Lung (tissue), 12 donors: ENCODE measurements around the gene BAG2. TPM values are rescaled to one million over a fixed set of nuclear protein-coding genes. Genes with fewer than 3 reads are reported as not detected.

Experiments
- ATAC-seq: fragments of 200-7000 bp; cut with Tn5 transposase; one replicate; pipeline ENCODE4 v1.9.1; 2020; ENCODE audit warnings: moderate number of reproducible peaks; ENCODE audit not compliant: insufficient read depth, low FRiP score
- DNase-seq, 3 donors: peaks; one replicate each; pipeline ENCODE4 v3.0.0-alpha.2; 2013 to 2017
- H3K27ac ChIP-seq, 2 donors: one replicate each; pipeline ENCODE4 v1.5.1; 2013; ENCODE audit warnings: mild to moderate bottlenecking in 2 of 2, moderate library complexity in 2 of 2, control low read depth in 1 of 2, inconsistent platforms in 1 of 2, low read depth in 1 of 2, low read length in 1 of 2
- H3K27me3 ChIP-seq, 3 donors: one replicate each; pipeline ENCODE4 v1.5.1; 2013; ENCODE audit warnings: low read length in 2 of 3; ENCODE audit not compliant: control insufficient read depth in 3 of 3, insufficient read depth in 3 of 3
- H3K36me3 ChIP-seq, 4 donors: one replicate each; pipeline ENCODE4 v1.5.1; 2013; ENCODE audit warnings: low read length in 4 of 4, mild to moderate bottlenecking in 1 of 4, moderate library complexity in 1 of 4; ENCODE audit not compliant: control insufficient read depth in 4 of 4, insufficient read depth in 4 of 4
- H3K4me1 ChIP-seq, 5 donors: one replicate each; pipeline ENCODE4 v1.5.1; 2013; ENCODE audit warnings: low read length in 5 of 5, mild to moderate bottlenecking in 2 of 5, moderate library complexity in 1 of 5; ENCODE audit not compliant: control insufficient read depth in 5 of 5, insufficient read depth in 5 of 5
- H3K4me3 ChIP-seq: one replicate; pipeline ENCODE4 v1.5.1; 2013; ENCODE audit warnings: mild to moderate bottlenecking, control low read depth, moderate library complexity
- H3K9ac ChIP-seq, 2 donors: one replicate each; pipeline ENCODE4 v1.5.1; 2013; ENCODE audit warnings: low read length in 2 of 2, control low read depth in 1 of 2; ENCODE audit not compliant: insufficient read depth in 1 of 2
- H3K9me3 ChIP-seq, 4 donors: one replicate each; pipeline ENCODE4 v1.5.1; 2013; ENCODE audit warnings: low read length in 3 of 4, mild to moderate bottlenecking in 1 of 4, moderate library complexity in 1 of 4; ENCODE audit not compliant: control insufficient read depth in 4 of 4, insufficient read depth in 3 of 4
- WGBS, 2 donors: extraction: QIAGEN DNeasy Blood & Tissue Kit; methylation state at CpG; one replicate each; pipeline ENCODE4 v1.1.7; 2013; 5-methylcytosine and 5-hydroxymethylcytosine counted together
- polyA plus RNA-seq, 2 donors: library from polyadenylated mRNA; stranded (reverse); fragments of 200-250 nt; gene quantifications; one replicate each; pipeline ENCODE4 v1.2.1, GENCODE V29; 2013
- total RNA-seq, 2 donors: library from RNA; depleted of rRNA in 1 of 2; stranded (reverse); fragments of >200 nt in 1 of 2; gene quantifications; one replicate each; pipeline ENCODE4 v1.2.1, GENCODE V29; 2014 to 2021
- TF ChIP-seq, protein P1 (sequence below): IDR thresholded peaks from 2 replicates; pipeline ENCODE4 v1.5.1; 2012; ENCODE audit warnings: mild to moderate bottlenecking; ENCODE audit errors: control extremely low read depth, extremely low read depth
- donor health status: control.
- donor health status: control.
- donor health status: Bipolar disorder and iron deficiency.
- donor health status: healthy.
- donor health status: DM: yes; HTN: yes; CAD: no.

The BAG2 gene
- total and polyA plus RNA-seq, 4 donors: 2.4 to 8.0 (median 4.7) TPM

GRCh38 chr6:57138026-57138425, 34.1 kb upstream of the BAG2 start:
- ATAC-seq (no peak), DNase-seq (no peak)
- 93 to 94% methylated on average over 11 of the region's 11 CpGs for WGBS, 2 donors
- H3K4me3 ChIP-seq: no peak overlapping the region
- H3K36me3 ChIP-seq: peaks cover 3 to 20% (median 14%) of the 10 kb centered on the region in 4 donors
- no peak overlapping the region for H3K27ac ChIP-seq
- H3K9me3 ChIP-seq: no peaks in the 10 kb centered on the region
- TF ChIP-seq, protein P1, sequence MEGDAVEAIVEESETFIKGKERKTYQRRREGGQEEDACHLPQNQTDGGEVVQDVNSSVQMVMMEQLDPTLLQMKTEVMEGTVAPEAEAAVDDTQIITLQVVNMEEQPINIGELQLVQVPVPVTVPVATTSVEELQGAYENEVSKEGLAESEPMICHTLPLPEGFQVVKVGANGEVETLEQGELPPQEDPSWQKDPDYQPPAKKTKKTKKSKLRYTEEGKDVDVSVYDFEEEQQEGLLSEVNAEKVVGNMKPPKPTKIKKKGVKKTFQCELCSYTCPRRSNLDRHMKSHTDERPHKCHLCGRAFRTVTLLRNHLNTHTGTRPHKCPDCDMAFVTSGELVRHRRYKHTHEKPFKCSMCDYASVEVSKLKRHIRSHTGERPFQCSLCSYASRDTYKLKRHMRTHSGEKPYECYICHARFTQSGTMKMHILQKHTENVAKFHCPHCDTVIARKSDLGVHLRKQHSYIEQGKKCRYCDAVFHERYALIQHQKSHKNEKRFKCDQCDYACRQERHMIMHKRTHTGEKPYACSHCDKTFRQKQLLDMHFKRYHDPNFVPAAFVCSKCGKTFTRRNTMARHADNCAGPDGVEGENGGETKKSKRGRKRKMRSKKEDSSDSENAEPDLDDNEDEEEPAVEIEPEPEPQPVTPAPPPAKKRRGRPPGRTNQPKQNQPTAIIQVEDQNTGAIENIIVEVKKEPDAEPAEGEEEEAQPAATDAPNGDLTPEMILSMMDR: no peak
- H3K27me3 ChIP-seq: no peaks in the 10 kb centered on the region
- no peak overlapping the region for H3K9ac ChIP-seq
- no peaks in the 10 kb centered on the region for H3K4me1 ChIP-seq

- no peak for DNase-seq
- H3K9ac ChIP-seq: no peak overlapping the region
- TF ChIP-seq, protein P1: no peak
- ATAC-seq: no peak
- WGBS, 2 donors: 94 to 97% methylated on average over 4 of the region's 4 CpGs
- H3K27ac ChIP-seq: no peak overlapping the region
- no peak overlapping the region for H3K4me3 ChIP-seq
- H3K36me3 ChIP-seq: peaks cover 0 to 18% (median 11%) of the 10 kb centered on the region in 4 donors
- no peaks in the 10 kb centered on the region for H3K4me1 ChIP-seq
- H3K27me3 ChIP-seq: no peaks in the 10 kb centered on the region
- no peaks in the 10 kb centered on the region for H3K9me3 ChIP-seq
Observed at GRCh38 chr6:57141451-57142177, 30.5 kb upstream of the BAG2 start.

DNA sequence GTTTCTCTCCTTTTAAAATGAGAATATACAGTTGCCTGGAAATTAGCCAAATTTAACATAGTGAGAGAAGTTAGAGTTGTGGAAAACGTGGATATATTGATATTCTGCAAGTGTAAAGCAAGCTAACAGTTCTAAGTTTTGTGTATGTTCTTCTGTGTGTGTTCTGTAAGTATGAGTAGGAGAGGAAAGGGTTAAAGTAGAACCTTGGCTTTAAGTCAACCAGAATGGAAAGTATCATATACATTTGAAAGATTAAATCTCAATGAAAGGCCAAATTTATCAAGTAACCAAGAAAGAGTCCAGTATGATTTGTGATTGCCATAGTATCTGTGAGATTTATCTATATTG, 30.0 kb upstream of the BAG2 start:
- TF ChIP-seq, protein P1: no peak
- H3K4me3 ChIP-seq: no peak overlapping the region
- WGBS, 2 donors: 81 to 95% methylated on average over 1 of the region's 1 CpG
- H3K36me3 ChIP-seq: peaks cover 0 to 17% (median 10%) of the 10 kb centered on the region in 4 donors
- no peak overlapping the region for H3K9ac ChIP-seq
- H3K4me1 ChIP-seq: no peaks in the 10 kb centered on the region
- no peaks in the 10 kb centered on the region for H3K27me3 ChIP-seq
- DNase-seq (no peak), ATAC-seq (no peak)
- no peaks in the 10 kb centered on the region for H3K9me3 ChIP-seq
- no peak overlapping the region for H3K27ac ChIP-seq

GRCh38 chr6:57143690-57144089, 28.4 kb upstream of the BAG2 start:
- Histone ChIP-seq H3K27me3 (no peaks in the 10 kb centered on the region), H3K4me1 (no peaks in the 10 kb centered on the region), H3K27ac (no peak overlapping the region), H3K9me3 (no peaks in the 10 kb centered on the region), H3K36me3 (peaks cover 5 to 22% (median 13%) of the 10 kb centered on the region in 4 donors), H3K4me3 (no peak overlapping the region), H3K9ac (no peak overlapping the region)
- WGBS, 2 donors: 100% methylated on average over 1 of the region's 1 CpG
- TF ChIP-seq, protein P1: no peak
- no peak for ATAC-seq
- no peak for DNase-seq
